ENCODE results near the gene RFK. TPM values are rescaled to one million over a fixed set of nuclear protein-coding genes. Genes with fewer than 3 reads are reported as not detected.

The RFK gene
- total and polyA plus RNA-seq, 12 donors: 8.1 to 48.5 (median 22.0) TPM

GRCh38 chr9:76342201-76342600, 52.0 kb downstream of the RFK start:
- no peak for TF ChIP-seq CTCF (IDR thresholded peaks at IDR 0.05)
- TF ChIP-seq POLR2A (IDR thresholded peaks at IDR 0.05): no peak
- H3K27ac ChIP-seq: no peak overlapping the region
- H3K4me1 ChIP-seq (replicated peaks in 1 of 2): no peaks in the 10 kb centered on the region
- H3K4me3 ChIP-seq: no peak overlapping the region
- H3K36me3 ChIP-seq (replicated peaks in 1 of 2): no peaks in the 10 kb centered on the region
- H3K27me3 ChIP-seq: no peaks in the 10 kb centered on the region
- intact Hi-C loops (cut with DNase I): no loop called here
- H3K9me3 ChIP-seq (replicated peaks in 1 of 3): no peaks in the 10 kb centered on the region
- DNase-seq: no peak
- 64 to 79% (median 71%) methylated on average over 1 of the region's 1 CpG for WGBS, 4 donors

GRCh38 chr9:76341616-76342015, 52.6 kb downstream of the RFK start:
- TF ChIP-seq POLR2A (IDR thresholded peaks at IDR 0.05): no peak
- no peak for TF ChIP-seq CTCF (IDR thresholded peaks at IDR 0.05)
- Histone ChIP-seq H3K9me3 (replicated peaks in 1 of 3) (no peaks in the 10 kb centered on the region), H3K4me3 (no peak overlapping the region), H3K4me1 (replicated peaks in 1 of 2) (no peaks in the 10 kb centered on the region), H3K27ac (no peak overlapping the region), H3K27me3 (no peaks in the 10 kb centered on the region), H3K36me3 (replicated peaks in 1 of 2) (no peaks in the 10 kb centered on the region)
- intact Hi-C loops (cut with DNase I): no loop called here
- no peak for DNase-seq
- WGBS, 4 donors: 90 to 100% (median 96%) methylated on average over 1 of the region's 1 CpG

GRCh38 chr9:76338418-76338817, 55.8 kb downstream of the RFK start:
- Histone ChIP-seq H3K27ac (no peak overlapping the region), H3K4me1 (replicated peaks in 1 of 2) (no peaks in the 10 kb centered on the region), H3K27me3 (no peaks in the 10 kb centered on the region), H3K9me3 (replicated peaks in 1 of 3) (no peaks in the 10 kb centered on the region), H3K36me3 (replicated peaks in 1 of 2) (no peaks in the 10 kb centered on the region), H3K4me3 (no peak overlapping the region)
- 73 to 83% (median 79%) methylated on average over 6 of the region's 6 CpGs for WGBS, 4 donors
- intact Hi-C loops (cut with DNase I): no loop called here
- TF ChIP-seq CTCF (IDR thresholded peaks at IDR 0.05) (no peak), POLR2A (IDR thresholded peaks at IDR 0.05) (no peak)
- no peak for DNase-seq

- no peaks in the 10 kb centered on the region for H3K27me3 ChIP-seq
- H3K9me3 ChIP-seq (replicated peaks in 1 of 3): no peaks in the 10 kb centered on the region
- 74 to 91% (median 86%) methylated on average over 1 of the region's 1 CpG for WGBS, 4 donors
- intact Hi-C loops (cut with DNase I): no loop called here
- H3K27ac ChIP-seq: no peak overlapping the region
- no peak overlapping the region for H3K4me3 ChIP-seq
- TF ChIP-seq CTCF (IDR thresholded peaks at IDR 0.05) (no peak), POLR2A (IDR thresholded peaks at IDR 0.05) (no peak)
- H3K4me1 ChIP-seq (replicated peaks in 1 of 2): no peaks in the 10 kb centered on the region
- DNase-seq: no peak
- no peaks in the 10 kb centered on the region for H3K36me3 ChIP-seq (replicated peaks in 1 of 2)
These were observed 58.2 kb downstream of the RFK start for GRCh38 chr9:76336027-76336426.

Other genes starting within 250 kb of the RFK start
- gene GCNT1, start 64.8 kb upstream of the RFK start, total RNA-seq: 10 to 100 TPM in 1 of 9 donors, 1 to 10 TPM in 7, under 1 TPM in 1; 0.79 to 56.4 (median 3.8) TPM
- gene GCNT1, start 64.8 kb upstream of the RFK start, polyA plus RNA-seq: 1 to 10 TPM in 2 of 3 donors, under 1 TPM in 1; 0.77 to 1.3 (median 1.2) TPM

Data from adrenal gland (tissue), 12 donors.